A549 (cell line): ENCODE results near the gene PTPRN2.

ENCODE experiments used
- BHLHE40 ChIP-seq: IDR thresholded peaks from 2 replicates; pipeline ENCODE4 v1.6.1; 2012; ENCODE audit warnings: low read depth, low read length, inconsistent platforms
- EP300 ChIP-seq, 2 experiments: fragments of >200 bp; sonication (Bioruptor Twin); formaldehyde crosslinking; IDR thresholded peaks; 2 replicates in 1 of 2; 3 replicates in 1 of 2; pipeline ENCODE4 v1.6.1; 2016 to 2017
- HDAC2 ChIP-seq: fragments of 200-600 bp; sonication (generic); IDR thresholded peaks from 2 replicates; pipeline ENCODE4 v1.6.1; 2016
- HMGXB4 ChIP-seq: fragments of 250-450 bp; sonication (Bioruptor Pico); IDR thresholded peaks from 2 replicates; pipeline ENCODE4 v1.5.0; 2021; ENCODE audit warnings: mild to moderate bottlenecking, moderate library complexity, borderline replicate concordance
- JUN ChIP-seq, 2 experiments: fragments of >200 bp; sonication (Bioruptor Twin); formaldehyde crosslinking; IDR thresholded peaks; 2 replicates in 1 of 2; 3 replicates in 1 of 2; pipeline ENCODE4 v1.6.1; 2016 to 2017
- MAFK ChIP-seq: fragments of 450-650 bp; IDR thresholded peaks from 2 replicates; pipeline ENCODE4 v1.6.1; 2014; ENCODE audit not compliant: partially characterized antibody
- MAX ChIP-seq: IDR thresholded peaks from 2 replicates; pipeline ENCODE4 v1.6.1; 2012
- POLR2A ChIP-seq: IDR thresholded peaks from 2 replicates; pipeline ENCODE4 v1.6.1; 2012; ENCODE audit warnings: mild to moderate bottlenecking, low read length
- RAD21 ChIP-seq, 2 experiments: fragments of >200 bp in 1 of 2; sonication (Bioruptor Twin) in 1 of 2; formaldehyde crosslinking in 1 of 2; IDR thresholded peaks in 1 of 2; conservative IDR thresholded peaks in 1 of 2; 2 replicates in 1 of 2; 3 replicates in 1 of 2; pipeline ENCODE4 v1.6.1; 2012 to 2018; ENCODE audit warnings: inconsistent platforms in 1 of 2
- USF2 ChIP-seq: fragments of 450-650 bp; IDR thresholded peaks from 2 replicates; pipeline ENCODE4 v1.6.1; 2014; ENCODE audit warnings: antibody characterized with exemption
- TF ChIP-seq, protein P1 (sequence below): fragments of >200 bp; sonication (Bioruptor Twin); formaldehyde crosslinking; IDR thresholded peaks from 3 replicates; pipeline ENCODE4 v1.5.1; 2016
- TF ChIP-seq, protein P2 (sequence below): IDR thresholded peaks from 2 replicates; pipeline ENCODE4 v1.6.1; 2012; ENCODE audit warnings: low read depth, borderline replicate concordance
- TF ChIP-seq, protein P3 (sequence below): fragments of 150-350 bp; IDR thresholded peaks from 2 replicates; pipeline ENCODE4 v1.6.1; 2014; ENCODE audit warnings: low read depth, mild to moderate bottlenecking, low read length

DNA sequence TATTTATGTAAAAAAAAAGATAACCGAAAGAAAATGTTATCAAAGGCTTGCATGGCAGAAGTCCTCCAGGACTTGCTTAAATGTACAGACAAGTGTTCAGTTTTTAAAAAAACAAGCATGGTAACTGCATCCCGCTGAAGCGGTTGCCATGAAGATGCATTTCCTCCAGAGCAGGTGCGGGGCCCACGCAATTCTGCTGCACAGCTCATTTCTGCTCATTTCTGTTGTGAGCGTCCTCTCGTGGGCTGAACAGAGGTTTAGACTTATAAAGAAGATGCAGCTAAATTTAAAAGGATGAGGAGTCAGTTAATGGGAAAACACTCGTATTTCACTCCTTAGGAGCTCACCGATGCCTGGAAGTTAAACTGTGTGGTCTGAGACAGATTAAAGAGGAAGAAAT, 1003.2 kb downstream of the PTPRN2 start:
- TF ChIP-seq, protein P1, sequence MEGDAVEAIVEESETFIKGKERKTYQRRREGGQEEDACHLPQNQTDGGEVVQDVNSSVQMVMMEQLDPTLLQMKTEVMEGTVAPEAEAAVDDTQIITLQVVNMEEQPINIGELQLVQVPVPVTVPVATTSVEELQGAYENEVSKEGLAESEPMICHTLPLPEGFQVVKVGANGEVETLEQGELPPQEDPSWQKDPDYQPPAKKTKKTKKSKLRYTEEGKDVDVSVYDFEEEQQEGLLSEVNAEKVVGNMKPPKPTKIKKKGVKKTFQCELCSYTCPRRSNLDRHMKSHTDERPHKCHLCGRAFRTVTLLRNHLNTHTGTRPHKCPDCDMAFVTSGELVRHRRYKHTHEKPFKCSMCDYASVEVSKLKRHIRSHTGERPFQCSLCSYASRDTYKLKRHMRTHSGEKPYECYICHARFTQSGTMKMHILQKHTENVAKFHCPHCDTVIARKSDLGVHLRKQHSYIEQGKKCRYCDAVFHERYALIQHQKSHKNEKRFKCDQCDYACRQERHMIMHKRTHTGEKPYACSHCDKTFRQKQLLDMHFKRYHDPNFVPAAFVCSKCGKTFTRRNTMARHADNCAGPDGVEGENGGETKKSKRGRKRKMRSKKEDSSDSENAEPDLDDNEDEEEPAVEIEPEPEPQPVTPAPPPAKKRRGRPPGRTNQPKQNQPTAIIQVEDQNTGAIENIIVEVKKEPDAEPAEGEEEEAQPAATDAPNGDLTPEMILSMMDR, result no peak
- TF ChIP-seq, protein P2, sequence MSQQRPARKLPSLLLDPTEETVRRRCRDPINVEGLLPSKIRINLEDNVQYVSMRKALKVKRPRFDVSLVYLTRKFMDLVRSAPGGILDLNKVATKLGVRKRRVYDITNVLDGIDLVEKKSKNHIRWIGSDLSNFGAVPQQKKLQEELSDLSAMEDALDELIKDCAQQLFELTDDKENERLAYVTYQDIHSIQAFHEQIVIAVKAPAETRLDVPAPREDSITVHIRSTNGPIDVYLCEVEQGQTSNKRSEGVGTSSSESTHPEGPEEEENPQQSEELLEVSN, result no peak
- no peak for TF ChIP-seq MAX
- no peak for TF ChIP-seq HDAC2
- no peak for TF ChIP-seq JUN (IDR thresholded peaks at IDR 0.05)
- TF ChIP-seq, protein P3, sequence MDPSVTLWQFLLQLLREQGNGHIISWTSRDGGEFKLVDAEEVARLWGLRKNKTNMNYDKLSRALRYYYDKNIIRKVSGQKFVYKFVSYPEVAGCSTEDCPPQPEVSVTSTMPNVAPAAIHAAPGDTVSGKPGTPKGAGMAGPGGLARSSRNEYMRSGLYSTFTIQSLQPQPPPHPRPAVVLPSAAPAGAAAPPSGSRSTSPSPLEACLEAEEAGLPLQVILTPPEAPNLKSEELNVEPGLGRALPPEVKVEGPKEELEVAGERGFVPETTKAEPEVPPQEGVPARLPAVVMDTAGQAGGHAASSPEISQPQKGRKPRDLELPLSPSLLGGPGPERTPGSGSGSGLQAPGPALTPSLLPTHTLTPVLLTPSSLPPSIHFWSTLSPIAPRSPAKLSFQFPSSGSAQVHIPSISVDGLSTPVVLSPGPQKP, result no peak
- TF ChIP-seq BHLHE40, result no peak
- no peak for TF ChIP-seq USF2
- TF ChIP-seq EP300 (IDR thresholded peaks at IDR 0.05), result no peak
- no peak for TF ChIP-seq RAD21 (conservative IDR thresholded peaks at IDR 0.05 in 1 of 2, IDR thresholded peaks at IDR 0.05 in 1 of 2)
- no peak for TF ChIP-seq HMGXB4 (CRISPR knock-in tag)
- no peak for TF ChIP-seq POLR2A
- no peak for TF ChIP-seq MAFK
